Stomach (tissue), 4 donors: ENCODE results near the gene LIPT2.

ENCODE experiments used
- CTCF ChIP-seq, 7 experiments: fragments of 450-650 bp in 4 of 7; fragments of 200-600 bp in 3 of 7; sonication (generic) in 3 of 7; IDR thresholded peaks; one replicate each; pipeline ENCODE4 v1.5.1; 2016 to 2019; ENCODE audit warnings: antibody characterized with exemption in 7 of 7, control low read depth in 2 of 7, mild to moderate bottlenecking in 1 of 7
- EP300 ChIP-seq: sonication (generic); formaldehyde crosslinking; IDR thresholded peaks from one replicate; pipeline ENCODE4 v1.6.1; 2017; ENCODE audit warnings: antibody characterized with exemption
- POLR2A ChIP-seq, 4 donors: fragments of 450-650 bp; IDR thresholded peaks; one replicate each; pipeline ENCODE4 v1.6.1; 2016; ENCODE audit warnings: antibody characterized with exemption in 4 of 4, control low read depth in 2 of 4, mild to moderate bottlenecking in 1 of 4, moderate library complexity in 1 of 4
- POLR2AphosphoS5 ChIP-seq, 3 donors: sonication (generic); formaldehyde crosslinking; IDR thresholded peaks; one replicate each; pipeline ENCODE4 v1.6.1; 2016; ENCODE audit warnings: antibody characterized with exemption in 3 of 3

- TF ChIP-seq CTCF (IDR thresholded peaks at IDR 0.05) = no peak
- no peak for TF ChIP-seq POLR2A (IDR thresholded peaks at IDR 0.05)
- no peak for TF ChIP-seq POLR2AphosphoS5 (IDR thresholded peaks at IDR 0.05)
- no peak for TF ChIP-seq EP300
Measured at GRCh38 chr11:74521666-74522252, 28.2 kb upstream of the LIPT2 start.
